Glutamatergic neuron (in vitro differentiated cells): ENCODE measurements around the gene SLC38A10. TPM values are rescaled to one million over a fixed set of nuclear protein-coding genes. Genes with fewer than 3 reads are reported as not detected.

ENCODE experiments used
- DNase-seq: peaks from one replicate; pipeline ENCODE4 v3.0.0; 2022
- H3K27ac Mint-ChIP-seq: one replicate; pipeline ENCODE4 v1.8.0; 2020; ENCODE audit warnings: mild to moderate bottlenecking, mixed read lengths, inconsistent platforms; ENCODE audit not compliant: unreplicated experiment
- H3K27me3 Mint-ChIP-seq: one replicate; pipeline ENCODE4 v1.8.0; 2020; ENCODE audit warnings: mild to moderate bottlenecking, moderate library complexity, mixed read lengths, inconsistent platforms; ENCODE audit not compliant: unreplicated experiment
- H3K36me3 Mint-ChIP-seq: one replicate; pipeline ENCODE4 v1.8.0; 2020; ENCODE audit warnings: mild to moderate bottlenecking, mixed read lengths, inconsistent platforms; ENCODE audit not compliant: unreplicated experiment
- H3K4me1 Mint-ChIP-seq: one replicate; pipeline ENCODE4 v1.8.0; 2020; ENCODE audit warnings: mild to moderate bottlenecking, low read depth, mixed read lengths, inconsistent platforms; ENCODE audit not compliant: unreplicated experiment
- H3K4me3 Mint-ChIP-seq: one replicate; pipeline ENCODE4 v1.8.0; 2020; ENCODE audit warnings: mild to moderate bottlenecking, mixed read lengths, inconsistent platforms; ENCODE audit not compliant: unreplicated experiment
- H3K9me3 Mint-ChIP-seq: one replicate; pipeline ENCODE4 v1.8.0; 2020; ENCODE audit warnings: mild to moderate bottlenecking, moderate library complexity, mixed read lengths, inconsistent platforms; ENCODE audit not compliant: unreplicated experiment
- CTCF ChIP-seq: fragments of 200-600 bp; sonication (generic); IDR thresholded peaks from one replicate; pipeline ENCODE4 v1.5.0; 2021; ENCODE audit not compliant: partially characterized antibody, unreplicated experiment
- total RNA-seq: library from RNA; stranded (reverse); fragmentation: NEBNext Ultra II Directional; extraction: Animal tissue kit (Norgen Biotek cat#: 25700); gene quantifications from one replicate; pipeline ENCODE4 v1.2.1, GENCODE V29; 2021; ENCODE audit not compliant: unreplicated experiment

The SLC38A10 gene
- total RNA-seq, 1 donor from 2014 or later: 92.4 TPM

DNA sequence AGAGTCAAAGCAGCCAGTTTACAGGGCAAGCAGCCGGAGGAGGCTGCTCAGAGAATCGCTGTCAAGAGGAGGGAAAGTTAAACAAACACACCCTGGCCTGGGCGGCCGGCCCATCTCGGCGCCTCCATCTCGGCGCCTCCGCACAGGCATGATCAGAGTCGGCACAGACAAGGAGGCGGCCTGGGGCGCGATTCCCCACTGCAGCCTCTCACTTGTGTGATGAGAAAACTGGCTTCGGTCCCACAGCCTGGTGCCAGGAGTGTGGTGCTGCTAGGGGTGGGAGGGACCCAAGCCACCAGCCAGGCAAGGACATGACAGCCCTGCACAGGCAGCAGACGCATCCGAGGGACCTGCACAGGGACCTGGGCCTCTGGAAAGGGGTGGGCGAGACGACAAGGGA, 17.7 kb downstream of the SLC38A10 start:
- Mint-ChIP-seq H3K27ac (no peak overlapping the region), H3K4me3 (no peak overlapping the region), H3K27me3 (peaks cover 5% of the 10 kb centered on the region), H3K4me1 (no peaks in the 10 kb centered on the region), H3K9me3 (peaks cover 7% of the 10 kb centered on the region), H3K36me3 (peaks cover 5% of the 10 kb centered on the region)
- DNase-seq: no peak
- no peak for TF ChIP-seq CTCF

DNA sequence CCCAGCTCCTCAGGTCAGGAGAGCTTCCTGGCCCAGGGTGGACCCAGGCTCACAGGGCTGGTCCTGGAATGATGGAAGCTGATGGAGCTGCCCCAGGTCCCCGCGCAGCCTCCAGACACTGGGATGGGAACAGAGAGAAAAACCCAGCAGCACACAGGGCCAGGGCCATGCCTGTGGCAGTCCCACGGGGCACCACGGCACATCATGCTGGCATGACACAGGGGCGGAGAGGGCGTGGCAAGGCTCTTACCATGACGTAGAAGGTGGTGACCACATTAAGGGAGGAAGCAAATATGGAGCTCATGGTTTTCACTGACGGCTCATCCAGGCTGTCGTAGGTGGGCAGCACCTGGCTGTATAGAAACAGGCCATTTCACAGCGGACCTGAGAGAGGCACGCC, 18.3 kb downstream of the SLC38A10 start:
- Mint-ChIP-seq H3K36me3 (peaks cover 5% of the 10 kb centered on the region), H3K27ac (no peak overlapping the region), H3K4me1 (no peaks in the 10 kb centered on the region), H3K9me3 (peaks cover 7% of the 10 kb centered on the region), H3K4me3 (no peak overlapping the region), H3K27me3 (peaks cover 5% of the 10 kb centered on the region)
- TF ChIP-seq CTCF: no peak
- no peak for DNase-seq

GRCh38 chr17:81274471-81274855, 20.6 kb downstream of the SLC38A10 start:
- DNase-seq: no peak
- Mint-ChIP-seq H3K4me3 (no peak overlapping the region), H3K9me3 (peaks cover 3% of the 10 kb centered on the region), H3K27ac (no peak overlapping the region), H3K36me3 (peaks cover 5% of the 10 kb centered on the region), H3K27me3 (peaks cover 2% of the 10 kb centered on the region), H3K4me1 (no peaks in the 10 kb centered on the region)
- no peak for TF ChIP-seq CTCF

GRCh38 chr17:81273698-81274470, 21.2 kb downstream of the SLC38A10 start:
- H3K4me1 Mint-ChIP-seq: no peaks in the 10 kb centered on the region
- DNase-seq: no peak
- no peak overlapping the region for H3K27ac Mint-ChIP-seq
- TF ChIP-seq CTCF: no peak
- peaks cover 3% of the 10 kb centered on the region for H3K9me3 Mint-ChIP-seq
- H3K36me3 Mint-ChIP-seq: peaks cover 8% of the 10 kb centered on the region
- H3K27me3 Mint-ChIP-seq: peaks cover 2% of the 10 kb centered on the region
- H3K4me3 Mint-ChIP-seq: no peak overlapping the region

DNA sequence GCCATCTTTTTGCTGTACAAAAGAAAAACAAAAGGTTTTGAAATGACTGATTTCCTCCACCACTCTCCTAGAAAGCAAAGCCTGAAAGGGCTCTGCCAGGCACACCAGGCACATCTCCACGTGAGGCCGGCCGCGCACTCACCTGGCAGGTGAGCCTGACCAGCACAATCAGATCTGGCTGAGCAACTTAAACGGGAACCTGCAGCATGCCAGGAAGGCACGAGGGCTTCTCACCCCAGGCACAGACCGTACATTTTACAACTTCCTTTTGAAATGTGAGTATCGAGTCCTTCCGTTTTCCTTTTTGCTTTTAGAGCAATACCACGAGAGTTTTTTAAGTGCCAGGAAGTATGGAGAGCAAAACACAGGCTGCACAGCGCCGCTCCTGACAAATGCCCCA, 22.5 kb downstream of the SLC38A10 start:
- no peak overlapping the region for H3K27ac Mint-ChIP-seq
- no peak for DNase-seq
- no peak for TF ChIP-seq CTCF
- peaks cover 6% of the 10 kb centered on the region for H3K4me1 Mint-ChIP-seq
- H3K4me3 Mint-ChIP-seq: no peak overlapping the region
- H3K36me3 Mint-ChIP-seq: peaks cover 19% of the 10 kb centered on the region
- peaks cover 3% of the 10 kb centered on the region for H3K9me3 Mint-ChIP-seq
- H3K27me3 Mint-ChIP-seq: peaks cover 2% of the 10 kb centered on the region
